GM18508 (cell line): ENCODE results near the gene NYNRIN.

Source experiments
- ATAC-seq: cut with Tn5 transposase; IDR thresholded peaks from one replicate; pipeline ENCODE4 v1.9.1; 2021; ENCODE audit warnings: moderate number of reproducible peaks; ENCODE audit not compliant: insufficient read depth, unreplicated experiment

NYNRIN gene

DNA sequence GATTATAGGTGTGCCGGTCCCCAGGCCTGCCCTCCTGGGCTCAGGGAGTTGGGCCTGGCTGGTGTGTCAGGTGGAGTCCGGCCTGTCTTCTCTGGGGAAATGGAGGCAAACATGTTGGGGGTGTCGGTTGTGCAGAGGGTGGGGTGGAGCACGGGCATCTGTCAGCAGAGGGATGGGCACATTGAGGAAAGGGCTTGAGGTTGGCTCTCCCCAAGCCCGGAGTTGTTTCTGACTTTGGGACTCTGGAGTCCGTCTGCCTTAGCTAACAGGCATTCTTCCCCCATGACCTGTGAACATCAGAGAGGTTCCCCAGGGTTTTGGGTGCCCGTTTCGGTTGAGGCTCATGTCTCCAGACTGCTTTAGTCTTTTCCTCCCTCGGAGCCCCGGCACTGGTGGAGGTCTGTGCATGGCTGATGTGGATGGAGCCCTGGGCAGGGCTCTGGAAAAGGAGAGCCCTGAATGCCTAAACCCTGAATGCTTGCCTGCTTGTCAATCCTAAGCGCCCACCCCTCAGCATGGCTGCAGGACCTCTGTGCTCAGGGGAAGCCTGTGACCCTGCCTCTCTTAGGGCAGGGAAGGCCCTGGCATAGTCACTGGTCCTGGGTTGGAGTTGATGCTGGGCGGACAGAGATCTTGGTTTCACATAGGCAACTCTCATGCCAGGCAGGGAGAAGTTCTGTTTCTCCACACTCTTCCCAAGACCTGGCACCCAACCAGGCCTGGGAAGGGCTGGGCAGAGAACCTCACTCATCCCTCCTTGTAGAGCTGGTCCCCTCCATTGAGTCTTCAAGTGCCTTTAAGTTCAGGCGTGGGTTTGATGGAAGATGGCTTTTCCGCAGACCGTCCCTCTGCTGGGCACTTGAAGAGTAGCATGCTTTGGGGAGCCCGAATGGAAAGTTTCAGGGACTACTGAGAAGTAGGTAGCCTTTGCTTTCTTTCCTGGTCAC, 12.9 kb downstream of the NYNRIN start:
- no peak for ATAC-seq

DNA sequence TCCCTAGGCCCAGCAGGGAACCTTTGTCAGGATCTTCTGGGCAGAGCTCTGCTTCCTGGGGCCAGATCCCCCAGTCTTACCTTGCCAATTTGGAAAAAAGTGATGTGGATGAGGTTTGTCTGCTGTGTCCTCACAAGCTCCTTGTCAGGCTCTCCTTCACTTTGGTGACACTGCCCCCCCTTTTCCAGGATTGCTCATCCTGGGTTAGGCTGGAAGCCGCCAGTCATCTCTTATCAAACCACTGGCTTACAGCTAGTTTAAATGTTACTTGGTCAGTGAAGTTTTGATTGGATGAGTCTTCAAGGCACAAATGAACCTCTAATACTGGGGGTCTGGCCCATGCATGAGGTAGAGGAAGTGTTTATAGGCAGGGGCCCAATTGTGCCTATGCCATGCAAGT, 15.3 kb downstream of the NYNRIN start:
- no peak for ATAC-seq

DNA sequence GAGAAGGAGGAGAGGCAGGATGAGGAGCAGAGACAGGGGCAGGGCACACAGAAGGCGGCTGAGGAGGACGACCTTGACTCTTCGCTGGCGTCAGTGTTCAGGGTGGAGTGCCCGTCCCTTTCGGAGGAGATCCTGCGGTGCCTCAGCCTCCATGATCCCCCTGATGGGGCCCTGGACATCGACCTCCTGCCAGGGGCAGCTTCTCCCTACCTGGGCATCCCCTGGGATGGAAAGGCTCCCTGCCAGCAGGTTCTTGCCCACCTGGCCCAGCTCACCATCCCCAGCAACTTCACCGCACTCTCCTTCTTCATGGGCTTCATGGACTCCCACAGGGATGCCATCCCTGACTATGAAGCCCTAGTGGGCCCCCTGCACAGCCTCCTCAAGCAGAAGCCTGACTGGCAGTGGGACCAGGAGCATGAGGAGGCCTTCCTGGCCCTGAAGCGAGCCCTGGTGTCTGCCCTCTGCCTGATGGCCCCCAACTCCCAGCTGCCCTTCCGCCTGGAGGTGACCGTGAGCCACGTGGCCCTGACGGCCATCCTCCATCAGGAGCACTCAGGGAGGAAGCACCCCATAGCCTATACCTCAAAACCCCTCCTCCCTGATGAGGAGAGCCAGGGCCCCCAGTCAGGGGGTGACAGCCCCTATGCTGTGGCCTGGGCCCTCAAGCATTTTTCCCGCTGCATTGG, 16.1 kb downstream of the NYNRIN start:
- no peak for ATAC-seq

DNA sequence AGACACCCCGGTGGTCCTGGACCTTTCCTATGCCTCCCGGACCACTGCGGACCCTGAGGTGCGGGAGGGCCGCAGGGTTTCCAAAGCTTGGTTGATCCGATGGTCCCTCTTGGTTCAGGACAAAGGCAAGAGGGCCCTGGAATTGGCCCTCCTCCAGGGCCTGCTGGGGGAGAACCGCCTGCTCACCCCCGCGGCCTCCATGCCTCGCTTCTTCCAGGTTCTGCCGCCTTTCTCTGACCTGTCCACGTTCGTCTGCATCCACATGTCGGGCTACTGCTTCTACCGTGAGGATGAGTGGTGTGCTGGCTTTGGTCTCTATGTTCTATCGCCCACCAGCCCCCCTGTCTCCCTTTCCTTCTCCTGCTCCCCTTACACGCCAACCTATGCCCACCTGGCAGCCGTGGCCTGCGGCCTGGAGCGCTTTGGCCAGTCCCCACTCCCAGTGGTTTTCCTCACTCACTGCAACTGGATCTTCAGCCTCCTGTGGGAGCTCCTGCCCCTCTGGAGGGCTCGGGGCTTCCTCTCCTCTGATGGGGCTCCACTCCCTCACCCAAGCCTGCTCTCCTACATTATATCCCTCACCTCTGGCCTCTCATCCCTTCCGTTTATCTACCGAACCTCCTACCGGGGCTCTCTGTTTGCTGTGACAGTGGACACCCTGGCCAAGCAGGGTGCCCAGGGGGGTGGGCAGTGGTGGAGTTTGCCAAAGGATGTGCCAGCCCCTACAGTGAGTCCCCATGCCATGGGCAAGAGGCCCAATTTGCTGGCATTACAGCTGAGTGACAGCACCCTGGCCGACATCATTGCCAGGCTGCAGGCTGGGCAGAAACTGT, 16.8 kb downstream of the NYNRIN start:
- no peak for ATAC-seq

DNA sequence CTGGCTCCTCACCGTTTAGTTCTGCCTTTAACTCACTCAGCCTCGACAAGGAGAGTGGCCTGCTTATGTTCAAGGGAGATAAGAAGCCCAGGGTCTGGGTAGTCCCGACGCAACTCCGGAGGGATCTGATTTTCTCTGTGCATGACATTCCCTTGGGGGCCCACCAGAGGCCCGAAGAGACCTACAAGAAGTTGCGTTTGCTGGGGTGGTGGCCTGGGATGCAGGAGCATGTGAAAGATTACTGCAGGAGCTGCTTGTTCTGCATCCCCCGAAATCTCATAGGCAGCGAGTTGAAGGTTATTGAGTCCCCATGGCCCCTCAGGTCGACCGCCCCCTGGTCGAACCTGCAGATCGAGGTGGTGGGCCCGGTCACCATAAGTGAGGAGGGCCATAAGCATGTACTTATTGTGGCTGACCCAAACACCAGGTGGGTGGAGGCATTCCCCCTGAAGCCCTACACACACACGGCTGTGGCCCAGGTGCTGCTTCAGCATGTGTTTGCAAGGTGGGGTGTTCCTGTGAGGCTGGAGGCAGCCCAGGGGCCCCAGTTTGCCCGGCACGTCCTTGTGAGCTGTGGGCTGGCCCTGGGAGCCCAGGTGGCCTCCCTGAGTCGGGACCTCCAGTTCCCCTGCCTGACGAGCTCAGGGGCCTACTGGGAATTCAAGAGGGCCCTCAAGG, 17.6 kb downstream of the NYNRIN start:
- ATAC-seq, result no peak

DNA sequence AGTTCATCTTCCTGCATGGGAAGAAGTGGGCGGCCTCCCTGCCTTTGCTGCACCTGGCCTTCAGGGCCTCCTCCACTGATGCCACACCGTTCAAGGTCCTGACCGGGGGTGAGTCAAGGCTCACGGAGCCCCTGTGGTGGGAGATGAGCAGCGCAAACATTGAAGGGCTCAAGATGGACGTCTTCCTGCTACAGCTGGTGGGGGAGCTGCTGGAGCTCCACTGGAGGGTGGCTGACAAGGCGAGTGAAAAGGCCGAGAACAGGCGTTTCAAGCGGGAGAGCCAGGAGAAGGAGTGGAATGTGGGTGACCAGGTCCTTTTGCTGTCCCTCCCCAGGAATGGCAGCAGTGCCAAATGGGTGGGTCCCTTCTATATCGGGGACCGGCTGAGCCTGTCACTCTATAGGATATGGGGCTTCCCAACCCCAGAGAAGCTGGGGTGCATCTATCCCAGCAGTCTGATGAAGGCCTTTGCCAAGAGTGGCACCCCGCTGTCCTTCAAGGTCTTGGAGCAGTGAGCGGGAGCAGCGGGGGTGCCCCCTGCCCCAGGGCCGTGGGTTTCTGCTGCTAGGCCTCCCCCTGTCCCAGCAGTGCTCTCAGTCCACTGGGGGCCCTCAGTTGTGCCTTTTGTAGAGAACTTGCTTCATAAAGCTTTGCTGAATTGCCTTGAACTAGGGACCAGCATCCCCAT, 18.3 kb downstream of the NYNRIN start:
- no peak for ATAC-seq

DNA sequence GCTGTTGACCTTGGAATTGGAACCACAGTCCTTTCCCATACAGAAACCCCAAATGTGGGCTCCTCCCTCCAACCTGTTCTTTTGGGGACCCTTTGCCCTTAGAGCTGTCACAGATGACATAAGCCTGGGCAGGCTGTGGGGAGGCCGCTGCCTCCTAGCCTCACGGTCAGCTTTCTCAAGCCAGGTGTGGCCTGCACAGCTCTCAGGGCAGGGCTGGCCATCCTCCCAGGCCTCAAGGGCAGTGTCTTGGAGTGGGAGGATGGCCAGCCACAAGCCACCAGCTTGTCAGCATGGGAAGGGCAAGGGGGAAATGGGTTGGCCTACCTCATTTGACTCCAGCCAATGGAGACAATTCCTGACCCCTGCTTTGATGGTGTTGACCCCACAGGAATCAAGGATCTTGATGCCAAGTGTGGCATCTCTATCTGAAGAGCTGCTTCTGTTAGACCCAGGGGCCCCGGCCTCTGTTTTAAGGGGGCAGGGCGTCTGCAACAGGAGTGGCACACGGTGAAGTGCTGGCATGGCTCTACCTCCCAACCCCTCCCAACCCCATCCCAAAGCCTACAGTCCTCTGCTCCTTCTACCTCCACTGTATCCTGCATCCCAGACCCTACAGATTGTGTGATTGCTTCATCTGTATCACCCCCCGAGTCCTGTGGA, 19.2 kb downstream of the NYNRIN start:
- ATAC-seq, result no peak

DNA sequence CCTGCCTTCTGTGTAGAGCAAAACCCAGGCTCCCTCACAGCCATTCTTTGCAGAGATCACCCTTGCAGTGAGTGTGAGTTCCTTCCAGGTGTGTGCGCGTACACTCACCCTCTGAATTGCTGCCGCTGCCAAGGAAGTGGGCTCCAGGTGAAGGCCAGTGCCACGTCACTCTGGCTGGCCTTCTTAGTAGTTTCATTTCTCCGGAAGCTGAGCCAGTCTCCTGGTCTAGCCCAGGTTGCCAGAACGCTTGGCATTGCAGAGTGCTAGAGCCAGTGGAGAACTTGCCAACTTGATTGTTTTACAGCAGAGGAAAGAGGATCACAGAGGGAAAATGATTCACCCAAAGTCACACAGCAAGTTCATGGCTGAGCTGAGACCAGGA, 19.7 kb downstream of the NYNRIN start:
- ATAC-seq, result no peak

DNA sequence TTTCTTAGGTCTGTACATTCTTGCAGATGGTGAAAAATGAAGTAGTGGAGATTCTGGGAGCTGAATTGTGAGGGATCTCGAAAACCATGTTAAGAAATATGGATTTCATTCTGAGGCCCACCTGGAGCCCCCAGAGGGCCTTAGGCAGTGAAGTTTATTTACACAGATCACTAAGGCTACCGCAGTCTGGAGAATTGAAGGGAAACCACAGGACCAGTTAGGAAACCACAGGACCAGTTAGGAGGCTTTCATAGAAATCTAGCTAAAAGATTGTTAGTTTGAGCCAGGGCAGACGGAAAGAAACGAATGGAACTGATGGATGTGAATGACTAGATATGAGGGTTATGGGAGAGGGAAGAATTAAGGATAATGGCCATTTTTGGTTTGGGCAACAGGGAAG, 23.5 kb downstream of the NYNRIN start:
- ATAC-seq, result no peak

DNA sequence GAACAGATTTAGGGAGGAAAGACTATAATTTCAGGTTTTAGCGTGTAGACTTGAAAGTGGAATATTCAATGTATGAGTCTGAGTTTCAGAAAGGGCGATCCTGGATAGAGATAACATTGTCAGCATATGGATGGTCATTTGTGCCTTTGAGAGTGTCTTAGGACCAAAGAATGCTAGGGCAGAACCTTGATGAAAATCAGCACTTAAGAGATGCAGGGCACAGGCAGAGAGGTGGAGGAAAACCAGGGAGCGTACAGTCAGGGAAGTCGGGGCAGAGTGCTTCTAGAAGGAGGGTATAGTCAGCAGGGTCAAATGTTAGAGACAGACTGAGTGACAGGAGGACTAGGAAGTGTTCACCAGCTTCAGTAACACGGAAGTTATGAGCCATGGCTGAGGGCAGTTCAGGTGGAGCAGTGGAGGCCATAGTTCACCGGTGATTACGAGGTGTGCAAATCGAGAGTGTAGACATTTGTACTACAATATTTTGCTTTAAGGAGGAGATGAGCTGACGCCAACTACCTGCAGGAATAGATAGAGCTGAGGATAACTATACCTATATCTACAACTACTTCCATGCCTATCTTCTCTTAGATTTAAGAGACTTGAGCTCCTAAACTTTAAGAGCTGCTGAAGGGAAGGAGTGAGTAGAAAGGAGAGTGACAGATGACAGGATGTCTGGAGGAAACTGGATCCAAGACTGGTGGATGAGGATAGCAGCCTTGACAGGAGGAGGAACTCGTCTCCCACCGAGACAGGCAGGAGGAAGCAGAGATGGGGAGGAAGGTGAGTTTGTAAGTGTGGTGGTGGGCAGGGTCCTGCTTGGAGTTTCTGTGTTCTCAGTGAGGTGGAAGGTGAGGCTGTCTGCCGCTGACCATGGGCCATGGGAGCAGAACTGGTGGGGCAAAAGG, 24.1 kb downstream of the NYNRIN start:
- ATAC-seq, result no peak

DNA sequence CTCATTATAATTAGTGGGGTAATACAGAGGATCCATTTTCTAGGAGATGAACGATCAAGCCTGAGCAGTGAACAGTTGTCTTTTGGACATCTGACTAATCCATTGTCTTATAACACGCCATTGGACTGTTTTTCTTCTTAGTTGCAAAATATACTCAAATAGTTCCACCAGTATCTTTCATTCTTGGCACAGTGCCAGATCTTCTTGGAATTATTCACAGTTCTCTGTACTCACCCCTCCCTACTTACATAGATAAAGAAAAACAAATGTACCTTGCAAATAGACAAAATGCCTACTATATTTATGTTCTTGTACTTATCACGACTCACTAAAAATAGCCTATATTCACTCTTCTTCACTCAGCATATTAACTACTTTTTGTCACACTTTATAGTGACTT, 26.9 kb downstream of the NYNRIN start:
- ATAC-seq, result no peak

DNA sequence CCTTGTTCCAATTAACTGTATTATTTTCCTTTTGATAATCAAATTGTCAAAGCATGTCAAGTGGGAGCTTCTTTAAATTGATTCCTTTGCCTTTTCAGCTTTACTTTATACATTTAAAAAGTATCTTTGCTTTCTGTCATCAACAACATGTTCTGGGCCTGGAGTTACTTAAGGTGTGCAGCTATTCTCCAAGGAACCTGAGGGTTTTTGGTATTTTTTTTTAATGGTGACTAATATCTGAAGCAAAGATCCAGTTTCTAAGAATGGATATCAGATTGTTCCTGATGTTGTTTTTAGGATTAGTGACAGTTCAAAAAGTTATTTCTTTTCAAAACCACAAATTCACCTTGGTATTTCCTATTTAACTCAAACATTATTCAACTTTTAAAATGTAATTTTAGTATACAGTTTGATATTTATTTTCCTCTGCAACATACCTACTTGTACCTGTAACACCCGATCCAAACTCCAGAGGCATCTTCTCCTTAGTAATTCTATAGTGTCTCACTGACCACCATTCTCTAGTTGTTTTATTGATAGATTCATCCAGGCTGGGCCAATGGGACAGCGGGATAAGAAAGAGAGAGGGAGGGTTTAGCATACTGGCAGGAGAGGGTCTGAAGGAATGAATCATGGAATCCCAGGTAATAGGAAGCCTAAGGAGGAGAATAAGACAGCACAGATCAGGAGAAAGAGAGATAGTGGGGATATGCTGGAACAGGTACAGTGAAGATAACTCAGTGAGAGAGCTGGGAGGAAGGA, 27.5 kb downstream of the NYNRIN start:
- ATAC-seq, result no peak

DNA sequence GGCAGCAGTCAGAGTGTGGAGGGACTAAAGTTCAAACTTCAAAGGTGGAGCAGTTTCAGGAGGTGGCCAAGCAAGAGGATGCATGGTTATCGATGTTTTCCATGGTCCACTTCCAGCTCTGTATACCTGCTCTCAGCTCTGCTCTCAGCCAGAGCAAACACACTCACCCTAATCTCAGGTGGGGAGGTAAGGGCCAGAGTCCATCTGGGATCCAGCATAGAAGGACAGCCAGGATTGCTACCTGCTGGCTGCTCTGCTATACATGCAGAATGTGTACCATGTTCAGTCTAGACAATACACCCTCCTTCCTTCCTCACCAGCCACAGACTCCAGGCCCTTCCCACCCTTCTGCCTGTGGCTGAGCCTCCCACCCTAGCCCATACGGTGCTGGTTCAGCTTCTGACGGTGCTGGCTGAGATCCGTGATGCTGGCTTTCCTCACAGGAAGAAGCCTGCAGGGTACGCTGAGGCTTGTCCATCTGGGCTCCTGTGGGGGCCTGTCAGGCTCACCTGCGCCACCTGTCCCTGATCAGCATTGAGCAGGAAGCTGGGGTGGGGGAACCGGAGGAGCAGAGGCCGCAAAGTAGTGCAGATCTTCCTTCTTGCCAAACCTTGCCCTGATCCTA, 28.2 kb downstream of the NYNRIN start:
- ATAC-seq, result no peak

DNA sequence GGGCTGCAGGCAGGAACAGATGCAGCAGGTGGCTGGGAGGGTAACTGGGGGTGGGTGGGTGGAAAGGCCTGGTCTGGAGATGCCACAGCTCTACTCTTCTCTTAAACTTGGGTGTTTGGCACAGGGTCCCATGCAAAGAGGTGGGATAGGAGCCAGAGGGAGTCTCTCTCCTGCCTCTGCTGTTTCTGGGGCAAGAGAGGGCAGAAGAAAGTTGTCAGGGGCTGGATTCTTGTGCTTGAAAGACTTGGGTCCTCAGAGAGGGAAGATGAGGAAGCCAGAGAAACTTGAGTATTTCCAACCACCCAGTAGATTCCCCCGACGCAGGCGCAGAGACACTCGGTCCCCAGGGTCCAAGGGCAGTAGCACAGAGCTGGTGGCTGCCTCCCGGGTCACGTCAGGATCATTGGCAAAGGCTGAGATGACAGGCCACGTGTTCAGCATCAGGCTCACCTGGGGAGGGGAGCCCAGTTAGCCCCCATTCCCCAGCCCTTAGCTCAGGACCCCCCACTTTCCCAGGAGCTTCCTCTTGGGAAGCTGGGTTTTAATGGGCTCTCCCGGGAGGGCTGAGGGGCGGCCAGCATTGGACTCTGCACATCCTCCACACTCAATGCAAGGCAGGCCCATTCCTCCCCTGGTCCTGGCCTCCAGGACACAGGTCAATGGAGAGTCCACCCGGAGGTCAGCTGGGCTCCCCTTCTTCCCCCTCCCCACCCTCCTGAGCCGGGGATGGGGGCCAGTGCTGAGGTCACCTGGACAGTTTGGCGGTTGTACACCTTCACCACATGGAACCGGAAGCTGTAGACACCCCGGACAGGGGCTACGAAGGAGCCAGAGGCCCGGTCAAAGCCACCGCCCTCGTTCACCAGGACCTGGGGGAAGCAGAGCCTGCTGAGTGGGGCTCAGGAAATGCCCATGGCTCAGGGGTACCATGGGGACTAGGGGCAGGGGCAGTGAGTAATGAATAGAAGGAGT, 29.0 kb downstream of the NYNRIN start:
- ATAC-seq, result no peak

DNA sequence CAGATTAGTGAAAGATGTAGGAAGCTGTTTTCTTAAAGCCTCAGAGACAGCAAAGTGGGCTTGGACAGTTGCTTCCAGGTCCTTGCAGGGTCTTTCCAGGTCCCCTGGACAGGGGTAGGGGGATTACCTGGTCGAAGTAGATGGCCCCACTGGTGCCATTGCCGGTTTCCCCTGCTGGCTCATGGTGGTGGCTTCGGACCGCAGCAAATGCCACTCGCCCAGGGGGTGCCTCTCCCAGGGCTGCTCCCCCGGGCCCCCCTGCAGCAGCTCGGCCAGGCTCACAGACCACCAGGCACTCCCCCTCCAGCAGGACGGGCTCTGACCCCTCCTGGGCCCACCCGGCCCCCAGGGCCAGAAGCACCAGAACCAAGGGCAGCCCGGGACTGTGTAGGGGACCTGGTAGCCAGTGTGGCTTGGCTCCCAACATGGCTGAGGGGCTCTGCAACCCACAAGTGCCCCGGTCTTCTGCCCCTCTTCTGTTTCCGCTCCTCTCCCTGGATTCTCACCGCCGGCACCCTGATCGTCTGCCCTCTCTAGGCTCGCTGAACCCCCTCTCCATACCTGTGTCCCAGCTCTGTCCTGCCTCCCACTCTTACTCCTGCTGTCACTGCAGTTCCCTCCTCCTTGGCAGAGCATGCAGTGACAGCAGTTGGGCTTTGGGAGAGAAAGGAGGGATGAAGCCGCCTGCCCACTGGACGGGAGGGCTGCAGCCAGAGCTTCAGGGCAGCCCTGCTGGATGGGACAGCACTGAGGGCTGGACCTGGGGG, 30.0 kb downstream of the NYNRIN start:
- no peak for ATAC-seq
